Stimulated activated CD4-positive, alpha-beta T cell treated with anti-CD3 and anti-CD28 coated beads, Interleukin-4, amount 100 ng/mL, for 1 hour (primary cell): ENCODE results near the gene SLC25A47.

Experiments used
- DNase-seq: peaks from one replicate; pipeline ENCODE4 v3.0.0-alpha.2; 2020

The SLC25A47 gene

GRCh38 chr14:100350276-100350926, 27.3 kb downstream of the SLC25A47 start:
- DNase-seq = no peak

DNA sequence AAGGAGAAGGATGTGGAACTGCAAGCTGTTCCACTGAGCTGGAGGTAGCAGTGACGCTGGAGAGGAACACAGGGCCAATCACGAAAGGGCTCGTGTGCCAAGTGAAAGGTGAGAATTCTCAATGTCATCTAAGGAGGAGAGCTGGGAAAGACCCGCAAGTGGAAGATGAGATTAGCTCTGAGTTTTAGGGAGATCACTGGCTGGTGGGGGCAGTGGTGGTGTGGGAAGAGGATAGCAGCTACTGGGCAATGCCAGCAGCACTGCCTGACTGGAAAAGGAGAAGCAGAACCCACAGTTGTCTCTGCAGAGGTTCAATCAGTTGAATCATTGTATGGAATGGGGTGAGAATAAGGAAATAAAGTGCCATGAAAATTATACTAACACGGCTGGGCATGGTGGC, 27.8 kb downstream of the SLC25A47 start:
- no peak for DNase-seq

- DNase-seq = no peak
Measured at GRCh38 chr14:100358396-100358795, 35.3 kb downstream of the SLC25A47 start.

- DNase-seq = no peak
Measured at GRCh38 chr14:100359111-100359510, 36.0 kb downstream of the SLC25A47 start.

GRCh38 chr14:100359881-100360280, 36.7 kb downstream of the SLC25A47 start:
- DNase-seq = no peak

GRCh38 chr14:100361626-100362025, 38.5 kb downstream of the SLC25A47 start:
- DNase-seq = no peak

DNA sequence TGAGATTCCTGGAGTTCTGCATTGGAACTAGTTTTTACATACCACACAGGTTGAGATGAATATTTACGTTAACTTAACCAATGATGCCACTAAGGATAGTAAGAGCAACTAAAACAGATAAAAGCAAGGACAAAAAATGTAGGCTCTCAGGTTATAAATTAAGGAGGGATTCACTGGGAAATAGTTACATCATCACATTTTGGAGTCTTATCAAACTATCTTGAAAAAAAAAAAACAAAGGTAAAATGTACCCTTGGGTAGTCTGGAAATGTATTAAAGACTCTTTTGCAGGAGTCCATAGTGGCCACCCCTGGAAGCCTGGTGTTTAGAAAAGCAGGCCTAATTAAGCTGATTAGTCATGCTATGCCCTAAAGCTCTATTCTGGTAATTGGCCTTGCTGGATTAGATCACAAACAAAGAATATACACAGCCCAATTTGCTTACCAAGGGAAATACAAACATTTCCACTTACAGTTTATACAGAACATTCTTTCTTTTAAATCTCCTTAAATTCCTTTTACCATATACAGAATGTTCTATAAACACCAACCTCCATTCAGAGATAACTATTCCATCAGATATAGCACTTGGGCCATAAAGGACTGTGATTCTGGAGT, 39.3 kb downstream of the SLC25A47 start:
- DNase-seq = no peak

DNA sequence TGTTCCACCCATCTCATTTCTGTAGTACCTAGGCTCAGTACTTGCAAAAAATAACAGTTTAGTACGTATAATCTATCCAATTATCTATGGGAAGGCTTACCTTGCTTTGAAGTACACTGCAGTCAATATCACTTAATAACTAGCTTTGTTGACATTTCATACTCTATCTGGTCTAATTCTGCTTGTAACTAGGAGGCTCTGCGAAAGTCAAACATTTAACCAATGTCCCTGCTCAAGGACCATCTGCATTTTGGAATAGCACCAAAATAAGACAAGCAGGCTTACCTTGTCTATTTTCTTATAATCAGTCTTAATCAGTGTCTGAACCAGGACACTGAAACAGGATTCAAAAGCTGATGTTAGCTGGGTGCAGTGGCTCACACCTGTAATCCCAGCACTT, 39.9 kb downstream of the SLC25A47 start:
- DNase-seq = no peak

DNA sequence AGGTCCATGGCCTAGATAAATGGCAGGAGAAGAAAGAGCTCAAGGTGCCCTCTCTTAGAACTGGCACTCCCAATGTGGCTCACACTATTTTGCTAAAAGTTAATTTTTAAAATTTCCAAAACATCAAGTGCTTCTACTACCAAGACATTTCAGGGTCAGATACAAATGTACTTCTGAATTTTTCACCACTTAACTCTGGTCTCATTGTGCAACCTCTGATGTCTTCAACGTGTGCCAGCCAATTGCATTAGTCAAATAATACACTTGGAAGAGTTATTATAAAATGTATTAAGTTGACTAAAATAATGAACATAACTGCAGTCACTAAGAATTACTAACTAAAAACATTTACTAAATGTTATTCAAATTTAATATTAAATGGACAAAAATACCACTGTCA, 41.3 kb downstream of the SLC25A47 start:
- DNase-seq = no peak

DNA sequence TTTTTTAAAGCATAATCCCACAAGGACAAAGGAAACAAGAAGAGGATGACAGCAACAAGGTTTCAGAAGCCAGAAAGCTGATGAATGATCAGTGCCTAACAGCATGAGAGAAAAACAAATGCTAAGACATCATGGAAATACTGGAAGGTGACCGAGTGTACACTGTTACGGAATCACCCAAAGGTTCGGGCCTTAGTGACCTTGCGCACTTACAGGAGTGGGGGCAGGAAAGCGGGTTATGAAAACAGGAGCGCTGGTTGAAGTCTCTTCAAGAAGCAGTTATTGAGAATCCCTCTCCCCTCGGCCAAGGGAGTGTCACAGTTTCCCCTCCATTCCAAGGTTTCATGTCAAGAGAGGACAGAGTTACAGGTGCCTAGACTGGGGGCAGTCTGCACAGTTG, 42.6 kb downstream of the SLC25A47 start:
- DNase-seq = no peak

GRCh38 chr14:100369019-100369418, 45.9 kb downstream of the SLC25A47 start:
- no peak for DNase-seq

DNA sequence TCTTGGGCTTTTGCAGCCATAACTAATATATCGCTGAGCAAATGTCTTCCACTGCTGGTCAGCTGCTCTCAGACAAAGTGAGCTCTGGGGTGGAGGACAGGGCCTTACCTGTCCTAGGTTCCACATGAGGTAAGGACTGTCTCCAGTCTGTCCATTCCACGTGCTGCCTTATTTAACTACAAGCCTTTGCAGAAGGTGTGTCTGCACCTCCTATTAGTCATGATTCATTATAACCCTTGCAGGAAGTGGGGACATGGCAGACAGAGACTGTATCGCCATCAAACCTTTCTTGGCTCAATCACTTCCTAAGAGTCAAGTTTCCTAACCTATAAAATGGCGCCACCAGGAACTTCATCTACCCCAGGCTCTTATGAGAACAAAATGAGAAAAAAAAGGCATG, 46.9 kb downstream of the SLC25A47 start:
- DNase-seq = no peak

- no peak for DNase-seq
Measured at GRCh38 chr14:100371773-100372172, 48.6 kb downstream of the SLC25A47 start.

DNA sequence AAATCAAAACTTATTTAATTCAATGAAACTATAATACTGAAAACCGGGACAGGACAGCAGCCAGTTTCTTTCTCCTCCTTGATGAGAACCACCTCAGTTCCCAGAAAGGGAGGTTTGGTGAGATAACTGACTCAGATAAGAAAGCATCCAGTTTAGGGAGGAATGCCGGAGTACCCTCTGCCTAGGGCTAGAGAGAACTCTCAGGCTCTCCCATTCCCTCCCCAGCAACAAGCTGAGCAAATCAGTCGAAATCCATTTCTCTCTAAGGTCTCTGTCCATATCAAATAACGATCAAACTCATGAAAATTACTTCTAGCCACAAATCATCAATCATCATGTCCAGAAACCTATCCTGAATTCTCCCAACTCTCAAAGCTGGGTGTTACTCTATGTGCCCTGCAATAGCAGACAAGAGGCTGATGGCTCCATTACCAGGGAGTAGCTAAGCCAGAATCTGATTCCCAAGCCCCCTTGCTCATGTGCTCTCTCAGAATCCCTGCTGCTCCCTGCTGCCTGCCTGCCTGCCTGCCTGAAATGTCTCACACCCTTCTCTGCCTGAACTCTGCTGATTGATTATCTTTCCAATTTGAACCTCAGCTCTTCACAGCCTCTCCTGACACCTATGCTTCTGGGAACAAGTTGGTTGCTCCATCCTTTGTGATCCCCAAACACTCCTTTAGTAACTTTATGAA, 49.4 kb downstream of the SLC25A47 start:
- no peak for DNase-seq

DNA sequence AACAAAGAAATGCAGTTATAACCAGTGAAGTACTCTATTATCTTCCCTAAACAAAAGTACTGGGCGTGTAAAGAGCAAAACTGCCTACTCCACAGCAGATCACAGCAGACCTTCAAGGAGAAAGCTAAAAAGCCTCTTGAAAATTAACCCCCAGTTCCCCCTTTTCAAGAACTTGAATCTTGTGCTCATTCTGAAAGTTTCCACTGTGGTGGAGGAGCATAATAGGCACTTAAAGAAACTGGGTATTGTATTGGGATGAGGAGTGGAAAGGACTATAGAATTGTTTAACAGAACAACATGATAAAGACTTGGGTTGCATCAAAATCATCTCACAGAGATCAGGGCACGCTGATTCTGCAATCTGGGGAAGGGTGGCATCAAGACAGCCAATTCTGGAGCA, 51.1 kb downstream of the SLC25A47 start:
- no peak for DNase-seq

GRCh38 chr14:100374876-100375265, 51.7 kb downstream of the SLC25A47 start:
- DNase-seq = no peak

- DNase-seq = peak; percentile 80
Measured at GRCh38 chr14:100375266-100375962, 52.3 kb downstream of the SLC25A47 start.

GRCh38 chr14:100375963-100376735, 53.0 kb downstream of the SLC25A47 start, which contains the start of gene WDR25:
Gene WDR25 (plus strand): TSS chr14:100376485.
- DNase-seq = peak; percentile 94

DNA sequence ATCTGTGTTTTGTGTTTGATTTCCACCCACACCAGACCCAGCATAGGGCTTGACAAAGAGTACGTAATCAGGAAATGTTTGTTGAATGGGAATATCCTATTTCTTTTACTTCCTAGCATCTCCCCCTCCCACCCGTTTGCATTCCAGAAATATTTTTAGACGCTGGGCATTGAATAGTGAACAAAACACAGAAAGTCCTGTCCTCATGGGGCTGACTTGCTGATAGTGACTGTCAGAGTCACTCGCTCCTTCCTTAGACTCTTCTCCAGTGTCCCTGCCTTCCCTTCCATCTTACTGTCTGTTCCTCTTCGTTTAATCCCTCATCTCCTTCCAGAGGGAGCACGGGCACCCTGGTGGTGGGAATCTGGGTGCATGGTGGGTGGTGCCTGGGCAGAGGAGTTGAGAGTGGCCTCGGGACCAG, 53.6 kb downstream of the SLC25A47 start:
- DNase-seq = no peak
